Measurements from ENCODE around the gene IGF2R.
"Not testable (repeated sequence)": the region's sequence is repeated elsewhere in the genome, so short reads cannot be mapped to it uniquely, and the experiment has no call there.

Gene IGF2R

DNA sequence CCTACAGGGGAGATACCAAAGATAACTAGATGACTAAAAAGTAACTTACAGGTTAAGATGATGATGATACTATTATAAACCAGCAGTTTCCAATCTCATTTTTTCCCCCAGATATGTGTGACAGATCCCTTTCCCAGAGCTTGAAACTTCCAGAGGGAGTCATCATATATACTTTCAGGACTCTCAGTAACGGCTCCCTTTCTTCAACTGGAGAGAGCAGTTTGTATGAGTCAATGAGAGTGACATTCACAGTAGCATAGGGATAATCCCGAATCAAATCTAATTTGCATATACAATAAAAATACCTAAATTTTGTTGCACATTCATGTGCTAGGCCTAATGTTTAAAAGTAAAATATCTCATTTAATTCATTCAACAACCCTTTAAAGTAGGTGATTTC, 29.7 kb downstream of the IGF2R start:
- Histone ChIP-seq H3K9ac (ENCODE audit: low read length) (no peak overlapping the region), H3F3A (ENCODE audit: insufficient read depth, low read length) (no peaks in the 10 kb centered on the region), H3K79me2 (ENCODE audit: low read length) (peaks cover 97% of the 10 kb centered on the region), H2AFZ (ENCODE audit: low read length) (no peak overlapping the region), H3K27ac (ENCODE audit: low read length) (no peak overlapping the region), H3K9me2 (replicated peaks; ENCODE audit: insufficient read depth, low read length) (no peaks in the 10 kb centered on the region), H4K20me1 (ENCODE audit: insufficient read depth, low read length) (no peaks in the 10 kb centered on the region), H3K4me2 (ENCODE audit: low read depth, low read length) (no peak overlapping the region), H3K36me3 (replicated peaks; ENCODE audit: insufficient read depth, low read length) (no peaks in the 10 kb centered on the region), H3K9me3 (replicated peaks; ENCODE audit: insufficient read depth, low read length) (no peaks in the 10 kb centered on the region), H3K4me3 (ENCODE audit: low read length) (no peak overlapping the region), H3K4me1 (ENCODE audit: low read length) (peaks cover 11% of the 10 kb centered on the region; the same call in 1 of the 2 replicates), H3K27me3 (replicated peaks; ENCODE audit: insufficient read depth, low read length) (no peaks in the 10 kb centered on the region)
- TF ChIP-seq EZH2 (optimal IDR thresholded peaks at IDR 0.05; ENCODE audit: low read depth, low read length) (no peak), EZH2phosphoT487 (IDR thresholded peaks at IDR 0.05; ENCODE audit: low read length) (no peak)
- TF ChIP-seq, protein P1, sequence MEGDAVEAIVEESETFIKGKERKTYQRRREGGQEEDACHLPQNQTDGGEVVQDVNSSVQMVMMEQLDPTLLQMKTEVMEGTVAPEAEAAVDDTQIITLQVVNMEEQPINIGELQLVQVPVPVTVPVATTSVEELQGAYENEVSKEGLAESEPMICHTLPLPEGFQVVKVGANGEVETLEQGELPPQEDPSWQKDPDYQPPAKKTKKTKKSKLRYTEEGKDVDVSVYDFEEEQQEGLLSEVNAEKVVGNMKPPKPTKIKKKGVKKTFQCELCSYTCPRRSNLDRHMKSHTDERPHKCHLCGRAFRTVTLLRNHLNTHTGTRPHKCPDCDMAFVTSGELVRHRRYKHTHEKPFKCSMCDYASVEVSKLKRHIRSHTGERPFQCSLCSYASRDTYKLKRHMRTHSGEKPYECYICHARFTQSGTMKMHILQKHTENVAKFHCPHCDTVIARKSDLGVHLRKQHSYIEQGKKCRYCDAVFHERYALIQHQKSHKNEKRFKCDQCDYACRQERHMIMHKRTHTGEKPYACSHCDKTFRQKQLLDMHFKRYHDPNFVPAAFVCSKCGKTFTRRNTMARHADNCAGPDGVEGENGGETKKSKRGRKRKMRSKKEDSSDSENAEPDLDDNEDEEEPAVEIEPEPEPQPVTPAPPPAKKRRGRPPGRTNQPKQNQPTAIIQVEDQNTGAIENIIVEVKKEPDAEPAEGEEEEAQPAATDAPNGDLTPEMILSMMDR (IDR thresholded peaks at IDR 0.05; ENCODE audit: low read length): no peak
- no peak for DNase-seq

DNA sequence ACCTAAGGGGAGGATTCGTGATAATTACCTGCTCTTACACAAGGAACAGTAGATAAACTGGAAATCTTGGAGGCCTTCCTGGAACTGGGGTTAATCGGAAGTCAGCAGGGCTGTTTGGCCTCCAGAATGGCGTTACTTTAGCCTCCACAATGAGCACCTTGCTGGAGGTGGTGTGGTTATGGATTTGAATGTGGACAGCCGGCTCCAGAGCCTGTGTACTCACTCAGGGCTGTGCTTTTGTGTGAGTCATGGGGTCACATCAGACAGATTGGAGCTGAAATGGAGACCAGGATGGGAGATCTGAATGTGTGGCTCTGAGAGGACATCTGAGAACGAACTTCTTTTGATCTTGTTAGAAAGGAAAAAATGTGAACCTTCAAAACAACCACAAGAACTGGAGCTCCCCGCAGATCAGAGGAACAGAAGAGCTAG, 30.4 kb downstream of the IGF2R start:
- DNase-seq: no peak
- H2AFZ ChIP-seq (ENCODE audit: low read length): no peak overlapping the region
- H3K27ac ChIP-seq (ENCODE audit: low read length): no peak overlapping the region
- no peaks in the 10 kb centered on the region for H3K36me3 ChIP-seq (replicated peaks; ENCODE audit: insufficient read depth, low read length)
- no peak overlapping the region for H3K4me3 ChIP-seq (ENCODE audit: low read length)
- no peaks in the 10 kb centered on the region for H3K9me3 ChIP-seq (replicated peaks; ENCODE audit: insufficient read depth, low read length)
- no peaks in the 10 kb centered on the region for H3K9me2 ChIP-seq (replicated peaks; ENCODE audit: insufficient read depth, low read length)
- no peak overlapping the region for H3K9ac ChIP-seq (ENCODE audit: low read length)
- H3K27me3 ChIP-seq (replicated peaks; ENCODE audit: insufficient read depth, low read length): no peaks in the 10 kb centered on the region
- H3K4me1 ChIP-seq (ENCODE audit: low read length): 0 out of 2 replicates have a peak, but pooled peaks cover 4% of the 10 kb centered on the region
- TF ChIP-seq, protein P1 (IDR thresholded peaks at IDR 0.05; ENCODE audit: low read length): no peak
- TF ChIP-seq EZH2phosphoT487 (IDR thresholded peaks at IDR 0.05; ENCODE audit: low read length) (no peak), EZH2 (optimal IDR thresholded peaks at IDR 0.05; ENCODE audit: low read depth, low read length) (no peak)
- H4K20me1 ChIP-seq (ENCODE audit: insufficient read depth, low read length): no peaks in the 10 kb centered on the region
- H3F3A ChIP-seq (ENCODE audit: insufficient read depth, low read length): no peaks in the 10 kb centered on the region
- no peak overlapping the region for H3K4me2 ChIP-seq (ENCODE audit: low read depth, low read length)
- H3K79me2 ChIP-seq (ENCODE audit: low read length): peaks cover 97% of the 10 kb centered on the region

DNA sequence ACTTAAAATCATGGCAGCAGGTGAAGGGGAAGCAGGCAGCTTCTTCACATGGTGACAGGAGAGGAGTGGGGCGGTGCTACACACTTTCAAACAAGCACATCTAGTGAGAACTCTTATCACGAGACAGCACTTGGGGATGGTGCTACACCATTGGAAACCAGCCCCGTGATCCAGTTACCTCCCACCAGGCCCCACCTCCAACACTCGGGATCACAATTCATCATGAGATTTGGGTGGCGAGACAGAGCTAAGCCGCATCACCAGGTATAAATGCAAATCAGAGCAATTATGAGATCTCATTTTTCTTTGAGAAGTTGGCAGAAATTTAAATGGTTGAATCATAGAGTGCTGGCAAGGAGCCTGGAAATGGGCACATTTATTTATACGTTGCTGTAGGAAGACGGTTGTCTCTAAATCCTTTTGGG, 31.4 kb downstream of the IGF2R start:
- Histone ChIP-seq H3K4me3 (ENCODE audit: low read length) (no peak overlapping the region), H3F3A (ENCODE audit: insufficient read depth, low read length) (no peaks in the 10 kb centered on the region), H3K9me3 (replicated peaks; ENCODE audit: insufficient read depth, low read length) (no peaks in the 10 kb centered on the region), H3K27me3 (replicated peaks; ENCODE audit: insufficient read depth, low read length) (no peaks in the 10 kb centered on the region), H4K20me1 (ENCODE audit: insufficient read depth, low read length) (no peaks in the 10 kb centered on the region), H3K79me2 (ENCODE audit: low read length) (peaks cover 97% of the 10 kb centered on the region), H3K36me3 (replicated peaks; ENCODE audit: insufficient read depth, low read length) (no peaks in the 10 kb centered on the region), H3K4me2 (ENCODE audit: low read depth, low read length) (no peak overlapping the region), H3K9me2 (replicated peaks; ENCODE audit: insufficient read depth, low read length) (no peaks in the 10 kb centered on the region), H3K27ac (ENCODE audit: low read length) (no peak overlapping the region), H3K4me1 (ENCODE audit: low read length) (no peaks in the 10 kb centered on the region), H2AFZ (ENCODE audit: low read length) (no peak overlapping the region), H3K9ac (ENCODE audit: low read length) (no peak overlapping the region)
- TF ChIP-seq, protein P1 (IDR thresholded peaks at IDR 0.05; ENCODE audit: low read length): no peak
- TF ChIP-seq EZH2 (optimal IDR thresholded peaks at IDR 0.05; ENCODE audit: low read depth, low read length) (no peak), EZH2phosphoT487 (IDR thresholded peaks at IDR 0.05; ENCODE audit: low read length) (no peak)
- DNase-seq: no peak

DNA sequence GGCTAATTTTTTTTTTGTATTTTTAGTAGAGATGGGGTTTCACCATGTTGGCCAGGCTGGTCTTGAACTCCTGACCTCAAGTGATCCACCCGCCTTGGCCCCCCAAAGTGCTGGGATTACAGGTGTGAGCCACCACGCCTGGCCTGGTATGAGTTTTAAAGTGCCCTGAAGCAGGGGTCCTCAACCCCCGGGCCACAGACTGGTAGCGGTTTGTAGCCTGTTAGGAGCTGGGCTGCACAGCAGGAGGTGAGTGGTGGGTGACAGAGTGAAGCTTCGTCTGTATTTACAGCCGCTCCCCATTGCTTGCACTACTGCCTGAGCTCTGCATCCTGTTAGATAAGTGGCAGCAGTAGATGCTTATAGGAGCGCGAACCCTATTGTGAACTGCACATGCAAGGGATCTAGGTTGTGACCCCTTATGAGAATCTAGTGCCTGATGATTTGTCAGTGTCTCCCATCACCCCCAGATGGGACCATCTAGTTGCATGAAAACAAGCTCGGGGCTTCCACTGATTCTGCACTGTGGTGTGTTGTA, 32.1 kb downstream of the IGF2R start:
- not testable (repeated sequence) for H3K4me3 ChIP-seq (ENCODE audit: low read length); H3K27ac ChIP-seq (ENCODE audit: low read length); H3K4me2 ChIP-seq (ENCODE audit: low read depth, low read length); H4K20me1 ChIP-seq (ENCODE audit: insufficient read depth, low read length); DNase-seq; H3F3A ChIP-seq (ENCODE audit: insufficient read depth, low read length); H3K27me3 ChIP-seq (replicated peaks; ENCODE audit: insufficient read depth, low read length); H3K9me2 ChIP-seq (replicated peaks; ENCODE audit: insufficient read depth, low read length); H3K4me1 ChIP-seq (ENCODE audit: low read length); H3K9ac ChIP-seq (ENCODE audit: low read length); H3K9me3 ChIP-seq (replicated peaks; ENCODE audit: insufficient read depth, low read length); H2AFZ ChIP-seq (ENCODE audit: low read length); H3K36me3 ChIP-seq (replicated peaks; ENCODE audit: insufficient read depth, low read length)
- peaks cover 96% of the 10 kb centered on the region for H3K79me2 ChIP-seq (ENCODE audit: low read length)

Data from MM.1S (cell line).